ENCODE results near the gene GRP. TPM values are rescaled to one million over a fixed set of nuclear protein-coding genes. Genes with fewer than 3 reads are reported as not detected.

The GRP gene
- total RNA-seq, 1 donor from 2014 or later = not detected

DNA sequence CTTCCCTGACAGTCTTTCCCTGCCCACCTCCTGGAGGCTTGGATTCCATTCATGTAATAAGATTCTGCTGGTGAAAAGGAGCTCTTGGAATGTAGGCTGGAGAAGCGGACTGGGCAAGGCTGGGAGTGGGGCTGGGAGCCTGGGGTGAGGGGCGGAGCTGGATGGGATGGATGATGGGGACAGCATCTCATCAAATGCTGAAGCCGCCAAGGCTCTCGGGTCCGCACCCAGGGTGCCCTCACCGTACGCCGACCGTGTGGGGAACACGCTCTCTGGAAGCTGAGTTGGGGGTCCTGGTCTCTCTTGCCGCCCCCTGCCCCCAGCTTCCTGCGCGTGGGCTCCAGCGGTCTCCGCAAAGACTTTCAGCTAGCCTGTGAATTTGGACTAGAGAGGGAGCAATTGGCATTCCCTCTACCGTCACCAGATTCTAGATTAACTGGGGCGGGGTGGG, 44.2 kb downstream of the GRP start:
- intact Hi-C loops (cut with micrococcal nuclease) = no loop called here
- CTCF ChIA-PET = no interaction called here
- peaks cover 6% of the 10 kb centered on the region for H3K9me3 Mint-ChIP-seq
- no peak for DNase-seq
- TF ChIP-seq, protein P1, sequence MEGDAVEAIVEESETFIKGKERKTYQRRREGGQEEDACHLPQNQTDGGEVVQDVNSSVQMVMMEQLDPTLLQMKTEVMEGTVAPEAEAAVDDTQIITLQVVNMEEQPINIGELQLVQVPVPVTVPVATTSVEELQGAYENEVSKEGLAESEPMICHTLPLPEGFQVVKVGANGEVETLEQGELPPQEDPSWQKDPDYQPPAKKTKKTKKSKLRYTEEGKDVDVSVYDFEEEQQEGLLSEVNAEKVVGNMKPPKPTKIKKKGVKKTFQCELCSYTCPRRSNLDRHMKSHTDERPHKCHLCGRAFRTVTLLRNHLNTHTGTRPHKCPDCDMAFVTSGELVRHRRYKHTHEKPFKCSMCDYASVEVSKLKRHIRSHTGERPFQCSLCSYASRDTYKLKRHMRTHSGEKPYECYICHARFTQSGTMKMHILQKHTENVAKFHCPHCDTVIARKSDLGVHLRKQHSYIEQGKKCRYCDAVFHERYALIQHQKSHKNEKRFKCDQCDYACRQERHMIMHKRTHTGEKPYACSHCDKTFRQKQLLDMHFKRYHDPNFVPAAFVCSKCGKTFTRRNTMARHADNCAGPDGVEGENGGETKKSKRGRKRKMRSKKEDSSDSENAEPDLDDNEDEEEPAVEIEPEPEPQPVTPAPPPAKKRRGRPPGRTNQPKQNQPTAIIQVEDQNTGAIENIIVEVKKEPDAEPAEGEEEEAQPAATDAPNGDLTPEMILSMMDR (IDR thresholded peaks at IDR 0.05) = no peak
- no peak overlapping the region for H3K27ac Mint-ChIP-seq
- H3K36me3 Mint-ChIP-seq (ENCODE audit: low read depth) = no peaks in the 10 kb centered on the region
- H3K27me3 Mint-ChIP-seq = peaks cover 64% of the 10 kb centered on the region
- no peak for ATAC-seq (ENCODE audit: low read depth)
- peaks cover 33% of the 10 kb centered on the region for H3K4me1 Mint-ChIP-seq
- POLR2A ChIA-PET = no interaction called here
- H3K4me3 Mint-ChIP-seq = no peak overlapping the region

DNA sequence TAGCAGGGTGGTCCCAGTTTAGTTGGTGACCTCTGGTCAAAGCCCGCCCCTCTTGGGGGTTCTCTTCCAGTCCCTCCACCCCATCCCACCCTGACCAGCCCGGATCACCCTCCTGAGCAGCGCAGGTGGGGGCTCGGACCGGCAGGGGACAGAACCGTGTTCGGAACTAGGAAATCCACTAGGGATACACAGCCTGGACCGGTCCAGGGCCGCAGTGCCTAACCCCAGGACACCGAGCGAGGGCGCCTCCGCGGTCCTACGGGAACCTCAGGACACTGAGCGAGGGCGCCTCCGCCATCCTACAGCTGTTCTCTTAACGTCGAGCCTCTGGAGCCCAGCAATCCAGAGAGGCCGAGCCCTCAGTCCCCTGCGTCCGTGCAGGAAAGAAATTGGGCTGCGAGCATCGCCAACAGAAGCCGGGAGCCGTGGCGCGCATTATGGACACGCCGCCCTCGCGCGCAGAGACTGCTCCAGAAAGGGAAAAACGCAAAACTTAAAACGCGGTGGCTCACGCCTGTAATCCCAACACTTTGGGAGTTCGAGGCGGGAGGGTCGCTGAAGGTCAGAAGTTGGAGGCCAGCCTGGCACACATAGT, 44.8 kb downstream of the GRP start:
- ATAC-seq (ENCODE audit: low read depth) = no peak
- CTCF ChIA-PET = no interaction called here

DNA sequence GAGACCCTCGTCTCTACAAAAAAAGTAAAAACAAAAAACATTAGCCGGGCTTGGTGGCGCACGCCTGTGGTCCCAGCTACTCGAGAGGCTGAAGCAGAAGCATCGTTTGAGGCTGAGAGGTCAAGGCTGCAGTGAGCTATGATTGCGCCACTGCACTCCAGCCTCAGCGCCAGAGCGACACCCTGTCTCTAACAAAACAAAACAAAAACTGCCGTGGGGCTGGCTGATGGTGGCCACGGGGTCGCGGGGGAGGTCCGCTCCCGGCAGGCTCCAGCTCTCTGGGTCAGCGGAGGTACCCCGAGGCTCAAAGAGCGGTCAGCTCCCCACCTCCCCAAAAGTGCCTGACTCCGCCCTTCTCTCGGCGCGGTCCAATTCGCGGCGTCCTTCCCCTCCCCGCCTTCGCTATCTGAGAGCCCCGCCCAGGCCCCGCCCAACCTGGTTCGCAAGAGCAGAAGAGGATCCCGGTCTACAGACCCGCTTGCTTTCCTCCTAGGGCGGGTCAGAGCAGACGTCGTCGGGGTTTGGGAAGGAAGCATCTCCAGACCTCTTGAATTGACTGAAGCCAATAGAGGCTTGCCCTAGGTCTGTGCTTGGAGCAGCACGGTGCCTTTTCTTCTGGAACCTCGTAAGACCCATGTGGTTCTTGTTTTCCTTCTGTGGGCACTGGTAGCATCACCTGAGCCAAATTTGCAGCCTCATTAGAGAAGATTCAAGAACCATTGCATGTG, 45.5 kb downstream of the GRP start:
- ChIA-PET CTCF (no interaction called here), POLR2A (no interaction called here)
- no peak overlapping the region for H3K27ac Mint-ChIP-seq
- peaks cover 39% of the 10 kb centered on the region for H3K4me1 Mint-ChIP-seq
- intact Hi-C loops (cut with micrococcal nuclease) = loop anchor here (5.0 kb wide), 2 partner anchors 92 to 183 kb away; partner anchors contain the start of gene LMAN1
- ATAC-seq (ENCODE audit: low read depth) (peak; percentile 68), DNase-seq (no peak)
- TF ChIP-seq, protein P1 (IDR thresholded peaks at IDR 0.05) = no peak
- peaks cover 6% of the 10 kb centered on the region for H3K9me3 Mint-ChIP-seq
- no peaks in the 10 kb centered on the region for H3K36me3 Mint-ChIP-seq (ENCODE audit: low read depth)
- H3K4me3 Mint-ChIP-seq = peak overlapping the region; percentile 73
- peaks cover 66% of the 10 kb centered on the region for H3K27me3 Mint-ChIP-seq

More for the DNA sequence above, 44.8 kb downstream of the GRP start:
- Mint-ChIP-seq H3K27ac (no peak overlapping the region), H3K4me1 (peaks cover 38% of the 10 kb centered on the region), H3K36me3 (ENCODE audit: low read depth) (no peaks in the 10 kb centered on the region), H3K9me3 (peaks cover 6% of the 10 kb centered on the region), H3K27me3 (peaks cover 64% of the 10 kb centered on the region), H3K4me3 (peak overlapping the region; percentile 73)
- TF ChIP-seq, protein P1 (IDR thresholded peaks at IDR 0.05) = no peak
- DNase-seq = no peak
- intact Hi-C loops (cut with micrococcal nuclease) = loop anchor here (5.0 kb wide), 2 partner anchors 93 to 182 kb away; partner anchors contain the start of gene LMAN1
- POLR2A ChIA-PET = no interaction called here

DNA sequence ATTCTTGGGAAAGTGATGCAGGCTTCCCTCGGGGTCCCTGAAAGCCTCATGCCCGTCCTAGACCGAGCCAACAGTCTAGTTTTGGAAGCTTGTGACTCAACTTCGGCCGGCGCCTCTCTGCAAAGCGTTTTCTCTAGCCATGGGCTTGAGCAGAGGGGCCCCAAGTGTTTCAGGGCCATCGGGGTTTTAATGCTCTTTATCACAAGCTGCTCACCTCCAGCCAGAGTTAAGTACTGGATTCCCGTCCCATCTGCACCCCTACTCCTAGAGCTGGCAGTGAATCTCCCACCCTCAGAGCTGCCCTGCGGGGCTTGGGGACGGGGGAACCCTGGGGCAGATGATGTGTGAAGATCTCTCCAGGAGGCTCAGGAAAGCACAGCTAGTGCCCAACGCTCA, 46.0 kb downstream of the GRP start:
- DNase-seq (no peak), ATAC-seq (ENCODE audit: low read depth) (no peak)
- Mint-ChIP-seq H3K36me3 (ENCODE audit: low read depth) (no peaks in the 10 kb centered on the region), H3K27ac (no peak overlapping the region), H3K9me3 (peaks cover 6% of the 10 kb centered on the region), H3K27me3 (peaks cover 67% of the 10 kb centered on the region), H3K4me1 (peaks cover 39% of the 10 kb centered on the region), H3K4me3 (no peak overlapping the region)
- TF ChIP-seq, protein P1 (IDR thresholded peaks at IDR 0.05) = no peak
- ChIA-PET CTCF (no interaction called here), POLR2A (no interaction called here)
- intact Hi-C loops (cut with micrococcal nuclease) = loop anchor here (5.0 kb wide), 2 partner anchors 91 to 184 kb away; partner anchors contain the start of gene LMAN1

DNA sequence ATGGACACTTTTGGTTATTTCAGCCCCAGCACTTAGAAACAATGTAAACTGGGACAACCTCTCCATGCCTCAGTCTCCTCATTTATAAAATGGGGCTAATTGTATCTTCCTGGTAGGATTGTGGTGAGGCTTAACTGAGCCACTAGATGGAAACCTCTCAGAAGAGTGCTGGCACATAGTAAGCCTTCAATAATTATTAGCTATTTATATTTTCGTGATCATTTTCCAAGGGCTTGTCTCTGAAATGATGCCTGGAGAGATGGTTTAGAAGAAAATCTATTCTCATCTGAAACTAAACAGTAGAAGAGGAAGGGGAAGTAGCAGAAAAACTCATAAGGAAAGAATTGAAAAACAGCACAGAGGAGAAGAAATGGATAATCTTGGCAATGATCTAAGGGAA, 46.5 kb downstream of the GRP start:
- H3K4me3 Mint-ChIP-seq = no peak overlapping the region
- CTCF ChIA-PET = no interaction called here
- H3K27me3 Mint-ChIP-seq = peaks cover 72% of the 10 kb centered on the region
- POLR2A ChIA-PET = no interaction called here
- intact Hi-C loops (cut with micrococcal nuclease) = loop anchor here (5.0 kb wide), 2 partner anchors 91 to 184 kb away; partner anchors contain the start of gene LMAN1
- TF ChIP-seq, protein P1 (IDR thresholded peaks at IDR 0.05) = no peak
- H3K9me3 Mint-ChIP-seq = peaks cover 6% of the 10 kb centered on the region
- H3K36me3 Mint-ChIP-seq (ENCODE audit: low read depth) = no peaks in the 10 kb centered on the region
- peaks cover 39% of the 10 kb centered on the region for H3K4me1 Mint-ChIP-seq
- H3K27ac Mint-ChIP-seq = no peak overlapping the region
- DNase-seq (no peak), ATAC-seq (ENCODE audit: low read depth) (no peak)
